Measurements from ENCODE around the gene KIFAP3. TPM values are rescaled to one million over a fixed set of nuclear protein-coding genes. Genes with fewer than 3 reads are reported as not detected.
"Not testable (repeated sequence)": the region's sequence is repeated elsewhere in the genome, so short reads cannot be mapped to it uniquely, and the experiment has no call there.

Gene KIFAP3
- total RNA-seq, 2 experiments from 2014 or later = 27.7 to 28.0 TPM

GRCh38 chr1:169918927-169919326 is 155.6 kb downstream of the KIFAP3 start:
- ChIA-PET CTCF (interaction anchor here (1.5 kb wide), 1 partner anchor 10 kb away, joined by 5 read pairs; no protein-coding TSS in a partner anchor), POLR2A (interaction anchor here (3.0 kb wide), 1 partner anchor 25 kb away, joined by 14 read pairs; the partner anchor contains the start of gene SCYL3)
- Mint-ChIP-seq H3K4me3 (no peak overlapping the region), H3K27me3 (no peaks in the 10 kb centered on the region), H3K9me3 (no peaks in the 10 kb centered on the region), H3K4me1 (peaks cover 24% of the 10 kb centered on the region), H3K27ac (no peak overlapping the region), H3K36me3 (ENCODE audit: low read depth) (peaks cover 10% of the 10 kb centered on the region)
- DNase-seq = no peak

DNA sequence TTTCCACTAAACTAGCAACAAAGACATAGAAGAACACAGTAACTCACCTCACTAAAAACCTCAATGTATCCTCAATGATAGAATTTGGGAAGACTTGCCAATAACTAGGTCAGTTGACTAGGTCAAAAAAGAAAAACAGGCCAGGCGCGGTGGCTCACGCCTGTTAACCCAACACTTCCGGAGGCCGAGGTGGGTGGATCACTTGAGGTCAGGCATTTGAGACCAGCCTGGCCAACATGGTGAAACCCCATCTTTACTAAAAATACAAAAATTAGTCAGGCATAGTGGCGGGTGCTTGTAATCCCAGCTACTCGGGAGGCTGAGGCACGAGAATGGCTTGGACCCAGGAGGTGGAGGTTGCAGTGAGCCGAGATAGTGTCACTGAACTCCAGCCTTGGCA is 156.3 kb downstream of the KIFAP3 start:
- peaks cover 24% of the 10 kb centered on the region for H3K4me1 Mint-ChIP-seq
- H3K9me3 Mint-ChIP-seq, H3K27me3 Mint-ChIP-seq, DNase-seq, H3K27ac Mint-ChIP-seq, H3K4me3 Mint-ChIP-seq, CTCF ChIA-PET: not testable (repeated sequence)
- POLR2A ChIA-PET = interaction anchor here (3.0 kb wide), 1 partner anchor 25 kb away, joined by 14 read pairs; the partner anchor contains the start of gene SCYL3
- peaks cover 10% of the 10 kb centered on the region for H3K36me3 Mint-ChIP-seq (ENCODE audit: low read depth)

DNA sequence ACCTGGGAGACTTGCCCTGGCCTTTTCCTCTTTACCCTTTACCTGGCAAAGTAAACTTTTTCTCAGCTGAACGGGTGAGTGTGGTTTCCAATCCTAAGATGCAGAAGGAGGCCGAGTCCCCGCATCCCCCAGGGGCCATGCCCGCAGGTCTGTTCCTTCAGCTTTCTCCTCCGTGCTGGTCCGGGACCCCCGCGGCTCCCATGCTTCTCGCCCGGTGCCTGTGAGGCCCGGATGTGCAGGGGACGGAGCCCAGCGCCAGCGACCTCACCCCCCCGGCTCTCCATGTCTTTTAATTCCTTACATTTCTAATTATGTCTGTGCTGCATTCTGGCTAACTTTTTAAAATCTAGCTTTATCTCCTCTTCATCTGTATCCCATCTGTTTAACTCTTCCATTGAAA is 159.3 kb downstream of the KIFAP3 start:
- Mint-ChIP-seq H3K27ac (no peak overlapping the region), H3K36me3 (ENCODE audit: low read depth) (peaks cover 6% of the 10 kb centered on the region), H3K9me3 (no peaks in the 10 kb centered on the region), H3K4me1 (peaks cover 31% of the 10 kb centered on the region), H3K4me3 (no peak overlapping the region), H3K27me3 (no peaks in the 10 kb centered on the region)
- no peak for DNase-seq
- ChIA-PET POLR2A (interaction anchor here (0.9 to 2.1 kb wide), 3 partner anchors 8 to 22 kb away, joined by 4 to 8 read pairs (median 4); no protein-coding TSS in a partner anchor), CTCF (interaction anchor here (1.3 kb wide), 1 partner anchor 160 kb away, joined by 5 read pairs; the partner anchor contains the start of gene KIFAP3)

DNA sequence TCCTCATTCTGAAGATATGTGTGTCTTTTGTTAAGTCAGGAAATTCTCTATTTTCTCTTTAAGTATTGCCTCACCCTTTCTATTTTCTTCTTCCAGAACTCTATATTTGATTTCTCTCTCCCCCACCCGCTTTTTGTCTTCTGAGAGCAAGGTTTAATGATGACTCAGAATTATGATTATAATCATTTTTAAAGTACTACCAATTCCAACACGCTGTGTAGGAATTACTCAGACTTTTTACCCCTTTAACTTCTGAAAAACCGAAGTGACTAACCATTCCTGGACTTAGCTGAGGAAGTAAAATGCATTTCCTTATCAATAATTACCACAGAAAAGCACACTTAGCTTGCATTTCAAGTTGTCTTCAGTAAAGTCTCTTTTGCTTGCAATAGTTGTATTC is 160.0 kb downstream of the KIFAP3 start:
- POLR2A ChIA-PET = interaction anchor here (1.4 to 2.1 kb wide), 2 partner anchors 12 to 22 kb away, joined by 4 to 8 read pairs; no protein-coding TSS in a partner anchor
- no peak overlapping the region for H3K4me3 Mint-ChIP-seq
- no peaks in the 10 kb centered on the region for H3K27me3 Mint-ChIP-seq
- no peak for DNase-seq
- peaks cover 34% of the 10 kb centered on the region for H3K4me1 Mint-ChIP-seq
- H3K36me3 Mint-ChIP-seq (ENCODE audit: low read depth) = peaks cover 6% of the 10 kb centered on the region
- no peak overlapping the region for H3K27ac Mint-ChIP-seq
- CTCF ChIA-PET = interaction anchor here (1.3 kb wide), 1 partner anchor 160 kb away, joined by 5 read pairs; the partner anchor contains the start of gene KIFAP3
- no peaks in the 10 kb centered on the region for H3K9me3 Mint-ChIP-seq

- Mint-ChIP-seq H3K27me3 (no peaks in the 10 kb centered on the region), H3K9me3 (peaks cover 5% of the 10 kb centered on the region), H3K36me3 (ENCODE audit: low read depth) (no peaks in the 10 kb centered on the region), H3K4me1 (peaks cover 36% of the 10 kb centered on the region), H3K27ac (peak overlapping the region; percentile 69), H3K4me3 (no peak overlapping the region)
- no peak for DNase-seq
- POLR2A ChIA-PET = interaction anchor here (9.0 kb wide), 1 partner anchor 16 kb away, joined by 124 read pairs; the partner anchor contains the start of gene SCYL3
- CTCF ChIA-PET = interaction anchor here (1.3 kb wide), 1 partner anchor 17 kb away, joined by 3 read pairs; no protein-coding TSS in a partner anchor
Measured at GRCh38 chr1:169909499-169909898, 165.0 kb downstream of the KIFAP3 start.

DNA sequence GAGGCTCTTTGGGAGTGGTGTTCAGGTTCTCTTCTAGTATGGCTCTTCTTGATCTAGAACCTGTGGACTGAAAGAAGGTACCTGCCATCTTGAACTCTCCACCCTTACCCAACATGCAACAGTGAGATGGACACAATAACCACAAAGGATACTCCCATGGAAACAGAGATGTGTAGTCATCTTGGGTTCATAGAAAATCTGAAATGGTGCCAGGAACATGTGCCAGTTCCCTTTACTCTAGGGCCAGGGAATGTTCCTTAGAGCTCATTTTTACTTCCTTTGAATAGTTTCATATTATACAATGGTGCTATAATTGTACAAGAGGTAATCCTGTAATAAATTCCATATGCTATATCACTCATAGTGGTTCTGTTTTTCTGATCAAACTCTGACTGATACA is 167.6 kb downstream of the KIFAP3 start:
- DNase-seq = no peak
- Mint-ChIP-seq H3K4me3 (no peak overlapping the region), H3K36me3 (ENCODE audit: low read depth) (no peaks in the 10 kb centered on the region), H3K9me3 (peaks cover 5% of the 10 kb centered on the region), H3K4me1 (peaks cover 45% of the 10 kb centered on the region), H3K27ac (no peak overlapping the region), H3K27me3 (no peaks in the 10 kb centered on the region)
- CTCF ChIA-PET = interaction anchor here (0.9 to 2.4 kb wide), 4 partner anchors 9 to 22 kb away, joined by 3 to 13 read pairs (median 6); partner anchors contain the start of gene SCYL3
- POLR2A ChIA-PET = interaction anchor here (0.8 to 9.0 kb wide), 3 partner anchors 9 to 14 kb away, joined by 4 to 124 read pairs (median 5); partner anchors contain the start of gene SCYL3

- peaks cover 3% of the 10 kb centered on the region for H3K27me3 Mint-ChIP-seq
- no peak overlapping the region for H3K27ac Mint-ChIP-seq
- no peaks in the 10 kb centered on the region for H3K36me3 Mint-ChIP-seq (ENCODE audit: low read depth)
- no peak overlapping the region for H3K4me3 Mint-ChIP-seq
- CTCF ChIA-PET = interaction anchor here (0.6 to 1.0 kb wide), 2 partner anchors 12 to 103 kb away, joined by 3 read pairs; no protein-coding TSS in a partner anchor
- H3K9me3 Mint-ChIP-seq = peaks cover 5% of the 10 kb centered on the region
- no peak for DNase-seq
- H3K4me1 Mint-ChIP-seq = peaks cover 40% of the 10 kb centered on the region
- POLR2A ChIA-PET = interaction anchor here (9.0 kb wide), 1 partner anchor 12 kb away, joined by 124 read pairs; the partner anchor contains the start of gene SCYL3
Measured at GRCh38 chr1:169904834-169905233, 169.7 kb downstream of the KIFAP3 start.

DNA sequence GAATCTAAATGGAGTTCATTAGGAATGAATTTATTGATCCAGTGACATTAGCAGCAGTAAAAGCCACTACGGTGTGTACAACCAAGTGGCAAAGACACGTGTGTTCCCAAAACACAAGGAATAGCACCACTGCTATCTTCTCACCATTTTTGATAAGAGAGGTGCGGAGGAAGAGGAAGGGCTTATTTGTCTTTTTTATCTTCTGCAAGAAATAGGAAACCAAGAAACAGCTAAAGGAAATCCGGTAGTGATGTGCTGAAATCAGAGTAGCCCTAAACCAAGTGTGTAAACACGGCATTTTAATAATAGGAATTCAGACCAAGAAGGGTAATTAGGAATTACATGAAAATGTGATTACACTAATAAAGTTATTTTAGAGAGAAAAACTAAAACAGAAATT is 171.7 kb downstream of the KIFAP3 start:
- ChIA-PET POLR2A (interaction anchor here (9.0 kb wide), 1 partner anchor 10 kb away, joined by 124 read pairs; the partner anchor contains the start of gene SCYL3), CTCF (interaction anchor here (0.6 to 1.1 kb wide), 2 partner anchors 9 to 163 kb away, joined by 3 to 4 read pairs; partner anchors contain the start of gene SCYL3)
- no peak for DNase-seq
- peaks cover 11% of the 10 kb centered on the region for H3K27me3 Mint-ChIP-seq
- peak overlapping the region; percentile 3 for H3K27ac Mint-ChIP-seq
- no peak overlapping the region for H3K4me3 Mint-ChIP-seq
- H3K4me1 Mint-ChIP-seq = peaks cover 20% of the 10 kb centered on the region
- H3K9me3 Mint-ChIP-seq = peaks cover 5% of the 10 kb centered on the region
- no peaks in the 10 kb centered on the region for H3K36me3 Mint-ChIP-seq (ENCODE audit: low read depth)

DNA sequence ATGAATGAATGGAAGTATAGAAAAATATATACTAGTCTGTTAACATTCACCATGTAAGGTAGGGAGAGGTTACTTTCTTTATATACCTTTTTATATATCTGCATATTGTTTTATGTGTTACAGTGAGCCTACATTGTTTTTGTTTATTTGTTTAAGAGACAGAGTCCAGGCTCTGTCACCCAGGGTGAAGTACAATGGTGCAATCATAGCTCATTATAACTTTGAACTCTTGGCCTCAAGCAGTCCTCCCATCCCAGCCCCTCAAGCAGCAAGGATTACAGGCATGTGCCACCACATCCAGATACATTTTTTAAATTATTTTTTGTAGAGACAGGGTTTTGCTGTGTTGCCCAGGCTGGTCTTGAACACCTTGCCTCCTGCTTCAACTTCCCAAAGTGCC is 173.4 kb downstream of the KIFAP3 start:
- Mint-ChIP-seq H3K27me3 (peaks cover 14% of the 10 kb centered on the region), H3K4me1 (peaks cover 18% of the 10 kb centered on the region), H3K27ac (no peak overlapping the region), H3K36me3 (ENCODE audit: low read depth) (no peaks in the 10 kb centered on the region), H3K9me3 (peaks cover 3% of the 10 kb centered on the region), H3K4me3 (no peak overlapping the region)
- ChIA-PET POLR2A (interaction anchor here (9.0 kb wide), 1 partner anchor 8 kb away, joined by 124 read pairs; the partner anchor contains the start of gene SCYL3), CTCF (no interaction called here)
- no peak for DNase-seq

DNA sequence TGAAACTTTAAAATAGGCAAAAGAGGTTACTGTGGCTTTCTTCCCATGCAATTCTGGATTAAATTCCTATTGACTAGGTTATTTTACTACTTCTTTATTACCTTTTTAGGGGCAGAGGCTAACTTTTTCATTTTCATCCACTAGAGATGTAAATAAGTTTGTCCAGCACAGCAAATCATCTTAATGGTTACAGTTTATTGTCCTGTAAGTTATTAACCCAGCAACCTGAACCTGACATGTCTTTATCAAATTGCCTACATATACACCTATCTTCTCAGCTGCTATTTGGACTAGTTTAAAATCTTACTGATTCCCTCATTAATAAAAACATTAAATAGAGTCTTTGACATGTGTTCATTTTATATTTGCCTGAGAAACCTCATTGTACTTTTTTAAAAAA is 173.9 kb downstream of the KIFAP3 start:
- Mint-ChIP-seq H3K9me3 (peaks cover 3% of the 10 kb centered on the region), H3K4me1 (peaks cover 22% of the 10 kb centered on the region), H3K27ac (no peak overlapping the region), H3K36me3 (ENCODE audit: low read depth) (no peaks in the 10 kb centered on the region), H3K27me3 (peaks cover 14% of the 10 kb centered on the region), H3K4me3 (no peak overlapping the region)
- ChIA-PET POLR2A (interaction anchor here (9.0 kb wide), 1 partner anchor 7 kb away, joined by 124 read pairs; the partner anchor contains the start of gene SCYL3), CTCF (no interaction called here)
- DNase-seq = no peak

DNA sequence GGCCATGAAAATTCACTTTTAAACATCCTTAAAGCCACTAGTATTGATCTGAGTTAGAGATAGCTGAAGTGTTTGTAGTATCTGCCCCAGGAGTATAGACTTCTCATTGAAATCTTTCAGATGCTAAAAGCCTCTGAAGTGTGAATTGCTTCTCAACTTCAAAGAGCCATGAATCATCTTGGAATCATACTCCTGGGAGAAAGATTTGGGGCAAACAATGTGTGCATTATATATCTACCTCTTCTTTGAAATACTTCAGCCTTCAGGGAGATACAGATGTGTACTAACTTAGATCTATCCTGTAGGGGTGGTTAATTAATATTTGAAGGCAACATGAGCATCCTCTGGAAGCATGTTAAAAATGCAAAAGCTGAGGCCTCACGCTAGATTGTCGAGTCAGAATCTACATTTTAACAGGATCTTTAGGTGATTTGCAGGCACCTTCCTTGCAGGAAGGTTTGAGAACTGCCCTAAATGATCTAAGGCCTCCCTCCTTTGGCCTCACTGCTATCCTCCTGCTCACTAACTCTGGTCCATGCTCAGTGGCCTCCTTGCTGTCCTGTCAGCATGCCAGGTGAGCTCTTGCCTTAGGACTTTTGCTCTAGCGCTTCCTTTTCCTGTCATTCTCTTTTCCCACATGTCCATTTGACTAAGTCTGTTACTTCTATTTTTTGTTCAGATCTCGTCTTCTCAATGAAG is 174.8 kb downstream of the KIFAP3 start:
- POLR2A ChIA-PET = interaction anchor here (0.7 kb wide), 1 partner anchor 9 kb away, joined by 3 read pairs; no protein-coding TSS in a partner anchor

DNA sequence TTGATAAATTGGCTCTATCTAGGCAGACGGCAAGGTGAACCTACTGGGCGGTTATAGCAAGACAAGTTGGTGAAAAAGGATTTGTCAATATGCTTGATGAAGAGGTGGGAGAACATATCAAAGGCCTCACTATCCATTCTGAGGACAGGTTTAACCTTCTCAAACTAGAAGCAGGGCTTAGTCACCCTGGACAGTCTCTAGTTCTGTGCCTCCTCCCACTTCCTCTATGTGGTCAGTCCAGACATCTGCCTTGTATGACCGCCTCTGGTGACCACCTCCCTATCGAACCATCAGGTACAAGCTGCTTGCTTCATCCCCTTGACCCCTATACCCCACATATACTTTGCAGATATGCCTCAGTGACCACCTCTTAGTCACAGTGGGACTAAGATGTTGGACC is 178.5 kb downstream of the KIFAP3 start:
- no peak for DNase-seq
- H3K9me3 Mint-ChIP-seq = no peaks in the 10 kb centered on the region
- H3K4me3 Mint-ChIP-seq = no peak overlapping the region
- ChIA-PET CTCF (no interaction called here), POLR2A (interaction anchor here (0.9 to 5.4 kb wide), 2 partner anchors 9 to 15 kb away, joined by 3 to 124 read pairs; no protein-coding TSS in a partner anchor)
- H3K27me3 Mint-ChIP-seq = peaks cover 11% of the 10 kb centered on the region
- H3K4me1 Mint-ChIP-seq = peaks cover 31% of the 10 kb centered on the region
- no peak overlapping the region for H3K27ac Mint-ChIP-seq
- peaks cover 8% of the 10 kb centered on the region for H3K36me3 Mint-ChIP-seq (ENCODE audit: low read depth)

More for the DNA sequence above, 174.8 kb downstream of the KIFAP3 start:
- no peak overlapping the region for H3K27ac Mint-ChIP-seq
- H3K9me3 Mint-ChIP-seq = no peaks in the 10 kb centered on the region
- peaks cover 26% of the 10 kb centered on the region for H3K4me1 Mint-ChIP-seq
- CTCF ChIA-PET = no interaction called here
- H3K4me3 Mint-ChIP-seq = no peak overlapping the region
- H3K27me3 Mint-ChIP-seq = peaks cover 14% of the 10 kb centered on the region
- no peaks in the 10 kb centered on the region for H3K36me3 Mint-ChIP-seq (ENCODE audit: low read depth)
- no peak for DNase-seq
